Ammon's horn (tissue), 1 donor: Measurements from ENCODE around the gene FAM78B.

Experiments used
- DNase-seq: peaks from one replicate; pipeline ENCODE4 v3.0.0-alpha.2; 2016; ENCODE audit warnings: low spot score

FAM78B gene

DNA sequence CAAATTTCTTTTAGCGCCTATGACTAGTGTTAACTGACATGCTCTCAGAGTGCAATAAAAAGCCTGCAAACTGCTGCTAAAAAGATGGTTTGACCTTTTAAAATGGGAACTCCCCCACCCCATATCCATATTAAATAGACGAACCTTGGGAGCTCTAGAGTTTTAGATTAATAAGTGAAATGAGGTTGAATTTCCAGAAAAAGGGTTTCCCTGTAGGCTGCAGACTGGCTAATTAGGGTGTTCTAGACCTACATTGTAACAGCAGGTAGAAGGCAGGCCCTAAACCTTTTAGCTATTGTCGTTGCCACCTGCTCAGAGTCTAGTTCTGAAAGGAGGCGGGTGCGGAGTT is 2.2 kb downstream of the FAM78B start:
- no peak for DNase-seq

DNA sequence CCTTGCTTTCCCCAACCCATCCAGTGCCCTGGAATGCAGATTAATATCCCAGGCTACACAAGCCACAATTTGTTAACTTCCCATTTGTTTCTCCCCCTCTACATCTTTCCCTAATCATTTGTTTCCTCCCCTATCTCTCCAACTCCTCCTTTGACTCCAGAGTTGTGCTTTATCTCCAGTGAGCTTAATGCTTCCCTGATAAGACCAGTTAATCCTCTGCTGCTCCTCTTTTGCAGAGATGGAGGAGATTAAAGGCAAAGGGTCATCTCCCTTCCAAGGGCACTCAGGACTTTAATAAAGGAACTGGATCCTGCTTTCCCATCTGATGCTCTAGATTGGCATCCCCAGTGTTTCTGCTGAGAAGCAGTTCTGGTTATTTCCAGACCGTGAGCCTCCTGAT is 7.1 kb downstream of the FAM78B start:
- no peak for DNase-seq

DNA sequence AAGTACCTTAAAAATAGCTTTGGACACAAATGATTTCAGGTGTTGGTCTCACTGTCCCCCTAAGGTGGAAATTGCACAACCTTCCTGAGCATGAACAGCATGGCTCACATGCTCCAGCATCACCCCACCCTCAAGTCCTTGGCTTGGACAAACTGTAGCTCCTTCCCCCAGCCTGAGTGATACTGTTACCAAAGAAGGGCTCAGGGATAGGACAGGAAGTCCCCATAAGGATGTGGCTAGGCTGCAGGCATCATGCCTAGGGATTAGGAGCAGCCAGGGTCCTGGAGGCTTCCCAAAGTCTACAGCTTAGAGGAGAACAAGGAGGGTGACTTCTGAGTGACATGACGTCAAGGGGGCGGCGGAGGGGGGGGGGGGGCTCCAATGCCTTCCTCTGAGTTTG is 10.1 kb downstream of the FAM78B start:
- no peak for DNase-seq

DNA sequence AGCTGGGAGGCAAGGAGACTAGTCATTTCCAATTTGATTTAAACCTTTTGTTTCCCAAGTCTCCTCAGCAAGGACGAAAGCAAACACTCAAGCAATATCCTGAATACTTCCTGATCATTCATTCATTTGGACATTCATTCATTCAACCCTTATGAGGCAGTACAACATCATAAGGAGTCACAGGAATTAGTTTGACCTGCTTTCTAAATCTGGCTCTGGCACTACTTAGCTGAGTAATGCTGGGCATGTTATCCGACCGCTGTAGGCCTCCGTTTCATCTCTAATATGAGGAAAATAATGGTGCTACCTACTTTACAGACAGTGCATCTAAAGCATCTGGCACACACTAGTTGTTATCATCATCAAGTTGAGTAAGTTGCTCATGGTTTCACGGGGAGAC is 11.7 kb downstream of the FAM78B start:
- no peak for DNase-seq

GRCh38 chr1:166153525-166154314 is 13.1 kb downstream of the FAM78B start:
- DNase-seq: no peak

DNA sequence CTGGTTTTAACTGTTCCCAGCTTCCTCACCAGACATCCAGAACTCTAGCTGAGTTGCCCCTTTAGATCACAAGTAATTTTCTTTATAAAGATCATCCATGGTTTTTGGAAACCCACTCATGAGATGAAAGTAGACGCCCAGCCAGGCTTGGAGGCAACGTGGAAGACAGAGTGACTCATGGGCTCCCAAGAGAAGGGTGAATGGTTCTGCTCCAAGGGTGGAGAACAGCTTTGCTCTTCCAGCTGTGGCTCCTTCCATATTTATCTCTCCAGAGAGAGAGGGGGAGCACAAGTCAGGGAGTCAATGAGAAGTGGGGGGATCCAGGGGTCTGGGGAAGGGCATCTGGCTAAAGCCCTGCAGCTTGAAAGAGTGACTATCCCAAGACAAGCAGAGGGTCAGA is 13.8 kb downstream of the FAM78B start:
- no peak for DNase-seq

DNA sequence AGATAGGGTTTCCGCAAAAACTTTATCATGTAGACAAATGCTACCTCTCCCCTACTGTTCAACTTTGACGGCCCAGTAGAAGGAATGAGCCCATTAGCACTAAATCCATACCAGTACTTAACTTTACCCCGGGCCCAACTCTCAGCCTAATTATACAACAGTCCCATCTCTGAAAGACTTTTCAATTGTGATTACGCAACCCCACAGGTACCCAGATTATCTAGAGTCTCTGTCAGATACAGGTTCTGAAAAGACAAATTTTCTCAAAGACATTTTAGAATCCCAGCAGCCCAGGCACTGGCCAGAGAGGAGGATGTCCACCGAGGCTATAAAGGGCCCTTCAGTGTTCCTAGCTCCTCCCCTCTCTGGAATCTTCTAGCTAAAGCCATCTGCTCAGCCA is 15.0 kb downstream of the FAM78B start:
- no peak for DNase-seq

DNA sequence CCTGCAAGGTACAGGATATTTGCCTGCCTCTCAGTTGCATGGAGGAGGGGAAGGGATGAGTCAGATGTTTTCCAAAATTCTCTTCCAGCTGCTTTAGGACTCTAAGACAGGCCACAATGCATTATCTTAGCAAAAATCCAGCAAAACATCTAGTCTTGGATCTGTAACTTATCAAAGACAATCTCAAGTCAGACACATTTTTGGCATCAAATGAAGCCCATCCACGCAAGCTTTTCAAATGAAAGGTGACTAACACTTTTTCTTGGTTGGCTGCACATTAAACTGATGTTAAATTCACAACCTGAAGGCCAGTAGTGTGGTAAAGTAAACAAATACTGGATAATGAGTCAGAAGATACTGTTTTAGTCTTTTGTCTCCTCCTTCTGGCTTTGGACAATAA is 21.3 kb downstream of the FAM78B start:
- no peak for DNase-seq

GRCh38 chr1:166141969-166142368 is 24.8 kb downstream of the FAM78B start:
- no peak for DNase-seq

GRCh38 chr1:166140251-166140650 is 26.6 kb downstream of the FAM78B start:
- DNase-seq: no peak

DNA sequence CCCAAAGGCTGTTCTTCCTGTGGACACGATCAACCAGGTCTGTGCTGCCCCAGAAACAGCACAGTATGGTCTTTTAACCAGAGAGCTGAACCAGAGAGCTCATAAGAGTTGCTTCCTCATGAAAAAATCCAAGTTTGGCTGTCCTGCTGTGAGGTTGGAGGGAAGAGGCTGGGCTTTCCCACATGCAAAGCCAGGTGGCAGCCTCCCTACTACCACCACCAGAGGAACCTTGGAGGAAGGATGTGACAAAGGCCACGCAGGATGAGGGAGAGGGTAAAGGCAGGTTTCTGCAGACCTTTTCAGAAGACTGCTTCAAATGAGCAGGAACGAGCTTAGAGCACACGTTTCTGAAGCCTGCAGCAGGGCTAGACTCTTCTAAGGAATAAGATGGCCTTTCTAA is 27.1 kb downstream of the FAM78B start:
- DNase-seq: no peak

DNA sequence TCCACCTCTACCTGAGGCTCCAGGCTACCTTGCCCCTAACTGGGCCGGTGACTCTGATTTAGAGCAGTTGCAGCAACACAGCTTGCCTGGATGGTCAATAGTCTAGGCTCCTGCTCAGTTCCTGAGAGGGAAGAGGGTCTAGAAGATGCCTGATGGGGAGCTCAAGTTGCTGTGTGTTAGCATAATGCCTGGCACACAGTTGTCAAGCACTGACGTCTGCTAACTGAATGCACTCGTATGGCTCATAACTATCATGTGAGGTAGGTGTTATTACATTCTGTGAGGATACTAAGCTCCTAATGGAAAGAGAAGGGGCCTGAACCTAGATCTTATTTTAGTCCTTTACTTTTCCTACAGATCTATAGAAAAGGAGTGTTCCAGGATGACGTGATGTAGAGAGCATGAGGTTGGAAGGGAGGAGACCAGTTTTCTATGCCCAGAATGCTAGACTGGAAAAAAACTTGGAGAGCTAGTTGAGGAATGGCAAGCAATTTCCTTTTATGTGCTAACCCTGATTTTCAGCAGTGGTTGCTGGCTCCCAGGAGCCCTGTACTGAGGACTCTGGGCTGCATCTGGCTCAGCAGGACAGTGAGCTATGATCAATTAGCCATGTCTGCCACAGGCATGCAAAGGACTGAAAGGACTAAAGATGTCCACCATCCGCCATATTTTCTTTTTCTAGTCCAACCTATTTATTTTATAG is 30.0 kb downstream of the FAM78B start:
- no peak for DNase-seq

DNA sequence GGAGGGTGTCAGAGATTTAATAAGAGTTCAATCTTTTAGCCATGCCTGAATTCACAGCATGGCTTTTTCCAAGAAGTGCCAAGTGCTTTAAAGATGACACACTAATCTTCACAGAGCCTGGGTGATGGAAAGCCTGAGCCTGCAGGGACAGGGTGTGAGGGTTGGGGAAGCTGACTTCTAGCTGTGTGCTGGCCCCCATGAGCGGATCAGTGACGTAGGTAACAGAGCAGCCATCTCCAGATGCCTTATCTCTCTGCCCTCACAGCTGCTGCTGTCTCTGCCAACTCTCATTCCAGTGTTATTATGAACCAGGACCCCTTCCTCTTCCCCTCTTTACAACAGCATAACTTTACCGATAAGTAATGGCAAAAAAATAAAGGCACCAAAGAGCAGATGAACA is 30.6 kb downstream of the FAM78B start:
- DNase-seq: no peak

GRCh38 chr1:166133857-166134256 is 32.9 kb downstream of the FAM78B start:
- DNase-seq: no peak

DNA sequence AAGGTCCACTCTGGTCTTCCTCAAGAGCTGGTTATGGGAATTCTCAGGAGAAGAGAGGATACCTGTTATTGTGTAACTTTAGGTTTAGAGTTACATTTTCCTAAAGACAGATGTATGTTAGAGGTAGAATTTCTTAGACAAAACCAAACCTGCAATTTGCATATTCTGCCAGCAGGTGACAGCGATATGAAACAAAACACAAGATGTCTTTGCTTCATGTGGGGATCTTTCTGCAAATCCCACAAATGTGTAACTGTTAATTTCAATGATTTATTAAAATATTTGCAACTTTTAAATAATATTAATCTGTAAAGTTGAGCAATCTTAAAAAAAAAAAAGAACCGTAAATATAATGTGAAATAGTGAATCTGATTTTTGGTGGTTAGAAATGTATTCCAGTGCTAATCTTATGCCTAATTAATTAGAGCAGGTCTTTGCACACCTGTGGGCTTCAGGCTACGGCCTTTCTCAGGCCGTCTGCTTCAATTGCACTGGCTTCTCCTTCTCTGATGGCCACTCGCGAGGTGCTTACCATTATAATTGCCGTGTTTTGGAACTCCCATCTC is 33.4 kb downstream of the FAM78B start:
- DNase-seq: no peak

DNA sequence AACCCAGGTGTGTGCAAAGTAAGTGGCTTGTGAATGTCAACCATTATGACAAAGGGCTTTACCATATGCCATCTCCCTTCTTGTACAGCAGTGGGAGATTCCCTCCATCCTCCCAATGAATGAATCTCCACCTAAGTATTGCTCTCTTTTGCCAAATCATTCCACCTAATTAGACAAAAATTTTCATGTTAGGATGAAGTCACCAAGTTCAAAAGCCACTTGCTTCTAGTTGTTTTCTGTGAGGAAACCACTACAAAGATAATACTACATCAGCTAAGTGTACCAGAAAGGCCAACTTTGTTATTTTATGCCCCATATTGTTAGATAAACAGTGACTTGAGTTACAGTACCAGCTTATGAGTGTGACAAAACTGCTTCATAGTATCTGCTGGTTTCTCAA is 34.3 kb downstream of the FAM78B start:
- no peak for DNase-seq

- no peak for DNase-seq
Measured at GRCh38 chr1:166129006-166129405, 37.8 kb downstream of the FAM78B start.

GRCh38 chr1:166128195-166128594 is 38.6 kb downstream of the FAM78B start:
- DNase-seq: no peak

- DNase-seq: peak; percentile 17
Measured at GRCh38 chr1:166127003-166127402, 39.8 kb downstream of the FAM78B start.

GRCh38 chr1:166122873-166123466 is 43.8 kb downstream of the FAM78B start:
- DNase-seq: no peak

- no peak for DNase-seq
Measured at GRCh38 chr1:166121010-166121409, 45.8 kb downstream of the FAM78B start.

DNA sequence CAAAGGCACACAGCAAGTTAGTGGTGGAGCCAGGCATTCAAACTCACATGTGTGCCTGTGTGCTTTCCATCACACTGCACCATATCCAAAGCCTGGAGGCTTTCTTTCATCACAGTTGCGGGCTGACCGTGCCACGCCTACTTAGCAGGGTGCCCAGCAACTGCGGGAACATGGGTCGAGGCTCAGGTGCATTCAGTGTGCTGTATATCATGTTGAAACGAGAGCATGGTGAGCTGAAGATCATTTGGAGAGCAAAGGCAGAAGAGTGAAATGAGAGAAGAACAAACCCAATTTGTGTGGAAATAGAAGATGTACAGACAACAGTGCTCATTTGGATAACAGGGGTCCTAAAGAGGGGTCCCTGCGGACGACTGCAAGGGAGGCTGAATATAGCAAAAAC is 46.5 kb downstream of the FAM78B start:
- no peak for DNase-seq

- DNase-seq: no peak
Measured at GRCh38 chr1:166119471-166119965, 47.3 kb downstream of the FAM78B start.
